ENCODE results near the gene WASHC3.
"Not testable (repeated sequence)": the region's sequence is repeated elsewhere in the genome, so short reads cannot be mapped to it uniquely, and the experiment has no call there.

Gene WASHC3

GRCh38 chr12:102050660-102051430 lies 10.9 kb downstream of the WASHC3 start:
- no peak for DNase-seq (ENCODE audit: low spot score)

- no peak for DNase-seq (ENCODE audit: low spot score)
Measured at GRCh38 chr12:102043928-102044327, 17.9 kb downstream of the WASHC3 start.

- no peak for DNase-seq (ENCODE audit: low spot score)
Measured at GRCh38 chr12:102033991-102034745, 27.6 kb downstream of the WASHC3 start.

- DNase-seq (ENCODE audit: low spot score): no peak
Measured at GRCh38 chr12:102031852-102032251, 29.9 kb downstream of the WASHC3 start.

GRCh38 chr12:102029141-102029540 lies 32.6 kb downstream of the WASHC3 start:
- no peak for DNase-seq (ENCODE audit: low spot score)

GRCh38 chr12:102026728-102027127 lies 35.1 kb downstream of the WASHC3 start:
- DNase-seq (ENCODE audit: low spot score): no peak

- no peak for DNase-seq (ENCODE audit: low spot score)
Measured at GRCh38 chr12:102024765-102025164, 37.0 kb downstream of the WASHC3 start.

- DNase-seq (ENCODE audit: low spot score): no peak
Measured at GRCh38 chr12:102023343-102023930, 38.4 kb downstream of the WASHC3 start.

GRCh38 chr12:102022286-102022685 lies 39.5 kb downstream of the WASHC3 start:
- DNase-seq (ENCODE audit: low spot score): no peak

GRCh38 chr12:102021540-102022246 lies 40.1 kb downstream of the WASHC3 start:
- no peak for DNase-seq (ENCODE audit: low spot score)

- DNase-seq (ENCODE audit: low spot score): not testable (repeated sequence)
Measured at GRCh38 chr12:102018607-102019006, 43.2 kb downstream of the WASHC3 start.

- no peak for DNase-seq (ENCODE audit: low spot score)
Measured at GRCh38 chr12:102016472-102016871, 45.3 kb downstream of the WASHC3 start.

GRCh38 chr12:102010265-102010994 lies 51.4 kb downstream of the WASHC3 start:
- no peak for DNase-seq (ENCODE audit: low spot score)

GRCh38 chr12:102009796-102010195 lies 52.0 kb downstream of the WASHC3 start:
- no peak for DNase-seq (ENCODE audit: low spot score)

- DNase-seq (ENCODE audit: low spot score): no peak
Measured at GRCh38 chr12:102008615-102009126, 53.1 kb downstream of the WASHC3 start.

GRCh38 chr12:102005256-102005655 lies 56.5 kb downstream of the WASHC3 start:
- no peak for DNase-seq (ENCODE audit: low spot score)

- no peak for DNase-seq (ENCODE audit: low spot score)
Measured at GRCh38 chr12:101997102-101997501, 64.7 kb downstream of the WASHC3 start.

- no peak for DNase-seq (ENCODE audit: low spot score)
Measured at GRCh38 chr12:101995684-101996083, 66.1 kb downstream of the WASHC3 start.

- DNase-seq (ENCODE audit: low spot score): no peak
Measured at GRCh38 chr12:101992091-101992490, 69.7 kb downstream of the WASHC3 start.

- DNase-seq (ENCODE audit: low spot score): no peak
Measured at GRCh38 chr12:101982307-101982706, 79.5 kb downstream of the WASHC3 start.

- no peak for DNase-seq (ENCODE audit: low spot score)
Measured at GRCh38 chr12:101981868-101982267, 79.9 kb downstream of the WASHC3 start.
